SW480 (cell line): ENCODE results near the gene CDC25B.

Experiments
- DNase-seq: peaks from one replicate; pipeline ENCODE4 v3.0.0-alpha.2; 2016; ENCODE audit warnings: low spot score

Gene CDC25B

GRCh38 chr20:3804254-3804751, 8.2 kb downstream of the CDC25B start:
- peak; percentile 55 for DNase-seq

GRCh38 chr20:3804781-3805180, 8.7 kb downstream of the CDC25B start:
- DNase-seq = no peak

GRCh38 chr20:3808544-3808943, 12.4 kb downstream of the CDC25B start:
- DNase-seq = no peak

- peak; percentile 99 for DNase-seq
Measured at GRCh38 chr20:3811467-3812258, 15.6 kb downstream of the CDC25B start.

- no peak for DNase-seq
Measured at GRCh38 chr20:3812259-3812681, 16.2 kb downstream of the CDC25B start.

GRCh38 chr20:3812975-3813847, 17.1 kb downstream of the CDC25B start:
- no peak for DNase-seq

- no peak for DNase-seq
Measured at GRCh38 chr20:3813848-3814581, 17.9 kb downstream of the CDC25B start.

- DNase-seq = no peak
Measured at GRCh38 chr20:3814928-3815495, 18.9 kb downstream of the CDC25B start.

GRCh38 chr20:3815703-3816315, 19.7 kb downstream of the CDC25B start:
- DNase-seq = no peak

- DNase-seq = peak; percentile 88
Measured at GRCh38 chr20:3818155-3819151, 22.3 kb downstream of the CDC25B start.

GRCh38 chr20:3819411-3820047, 23.4 kb downstream of the CDC25B start:
- no peak for DNase-seq

- DNase-seq = peak; percentile 97
Measured at GRCh38 chr20:3820048-3820900, 24.2 kb downstream of the CDC25B start, which contains the start of gene AP5S1. Gene AP5S1 (plus strand): TSS chr20:3820547. CDS start chr20:3822118, 1,571 bp downstream.

- DNase-seq = no peak
Measured at GRCh38 chr20:3820901-3821727, 25.0 kb downstream of the CDC25B start.

GRCh38 chr20:3821996-3822395, 25.9 kb downstream of the CDC25B start:
- no peak for DNase-seq

- no peak for DNase-seq
Measured at GRCh38 chr20:3823881-3824280, 27.8 kb downstream of the CDC25B start.

- DNase-seq = no peak
Measured at GRCh38 chr20:3825526-3825925, 29.4 kb downstream of the CDC25B start.

- no peak for DNase-seq
Measured at GRCh38 chr20:3826420-3826819, 30.3 kb downstream of the CDC25B start.

- no peak for DNase-seq
Measured at GRCh38 chr20:3828798-3829197, 32.7 kb downstream of the CDC25B start.
